ENCODE data around the gene CTSL. TPM values are rescaled to one million over a fixed set of nuclear protein-coding genes. Genes with fewer than 3 reads are reported as not detected.
A peak's percentile ranks its signal among the peaks of the same experiment; 100 is the strongest.

The CTSL gene
- total and polyA plus RNA-seq, 2 experiments from 2014 or later = 34.5 to 35.3 TPM

DNA sequence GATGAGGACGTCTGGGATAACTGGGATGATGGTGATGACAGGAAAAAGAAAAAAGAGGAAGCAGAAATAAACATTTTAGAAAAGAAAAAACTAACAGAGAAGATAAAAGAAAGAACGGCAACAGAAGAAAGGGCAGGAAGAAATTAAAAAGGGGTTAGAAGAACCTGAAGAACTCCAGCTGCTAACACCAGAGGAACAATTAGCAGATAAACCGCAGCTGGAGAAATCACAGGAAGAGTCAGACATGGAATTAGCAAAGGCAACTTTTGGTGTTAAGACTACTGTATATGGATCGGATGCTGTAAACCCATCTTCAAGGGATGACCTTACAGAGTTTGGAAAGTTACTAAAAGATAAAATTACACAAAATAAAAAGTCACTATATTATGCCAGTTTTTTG, 15.4 kb downstream of the CTSL start:
- Histone ChIP-seq H3K79me2 (replicated peaks; ENCODE audit: insufficient read depth) (no peaks in the 10 kb centered on the region), H3K4me3 (no peak overlapping the region), H3K4me2 (no peak overlapping the region), H3F3A (replicated peaks; ENCODE audit: low read depth) (no peaks in the 10 kb centered on the region), H3K36me3 (ENCODE audit: insufficient read depth) (0 out of 2 replicates have a peak, but pooled peaks cover 5% of the 10 kb centered on the region), H3K27me3 (ENCODE audit: insufficient read depth) (no peaks in the 10 kb centered on the region), H3K27ac (ENCODE audit: low read depth) (no peak overlapping the region), H2AFZ (0 out of 2 replicates have a peak overlapping the region, but pooled peaks have one; percentile 32), H3K4me1 (ENCODE audit: insufficient read depth) (no peaks in the 10 kb centered on the region), H4K20me1 (replicated peaks; ENCODE audit: insufficient read depth) (no peaks in the 10 kb centered on the region), H3K9me2 (ENCODE audit: insufficient read depth) (no peaks in the 10 kb centered on the region)
- ATAC-seq (no peak), DNase-seq (ENCODE audit: low spot score) (no peak)
- no peaks in the 10 kb centered on the region for H3K27me3 Mint-ChIP-seq (ENCODE audit: insufficient read depth, low read depth, poor library complexity)
- no peaks in the 10 kb centered on the region for H3K4me1 Mint-ChIP-seq
- peaks cover 7% of the 10 kb centered on the region; the same call in 2 of the 3 replicates for H3K36me3 Mint-ChIP-seq (ENCODE audit: low read depth)
- no peak overlapping the region for H3K27ac Mint-ChIP-seq
- H3K9me3 Mint-ChIP-seq = peaks cover 30% of the 10 kb centered on the region
- no peak overlapping the region for H3K4me3 Mint-ChIP-seq
- TF ChIP-seq, protein P1, sequence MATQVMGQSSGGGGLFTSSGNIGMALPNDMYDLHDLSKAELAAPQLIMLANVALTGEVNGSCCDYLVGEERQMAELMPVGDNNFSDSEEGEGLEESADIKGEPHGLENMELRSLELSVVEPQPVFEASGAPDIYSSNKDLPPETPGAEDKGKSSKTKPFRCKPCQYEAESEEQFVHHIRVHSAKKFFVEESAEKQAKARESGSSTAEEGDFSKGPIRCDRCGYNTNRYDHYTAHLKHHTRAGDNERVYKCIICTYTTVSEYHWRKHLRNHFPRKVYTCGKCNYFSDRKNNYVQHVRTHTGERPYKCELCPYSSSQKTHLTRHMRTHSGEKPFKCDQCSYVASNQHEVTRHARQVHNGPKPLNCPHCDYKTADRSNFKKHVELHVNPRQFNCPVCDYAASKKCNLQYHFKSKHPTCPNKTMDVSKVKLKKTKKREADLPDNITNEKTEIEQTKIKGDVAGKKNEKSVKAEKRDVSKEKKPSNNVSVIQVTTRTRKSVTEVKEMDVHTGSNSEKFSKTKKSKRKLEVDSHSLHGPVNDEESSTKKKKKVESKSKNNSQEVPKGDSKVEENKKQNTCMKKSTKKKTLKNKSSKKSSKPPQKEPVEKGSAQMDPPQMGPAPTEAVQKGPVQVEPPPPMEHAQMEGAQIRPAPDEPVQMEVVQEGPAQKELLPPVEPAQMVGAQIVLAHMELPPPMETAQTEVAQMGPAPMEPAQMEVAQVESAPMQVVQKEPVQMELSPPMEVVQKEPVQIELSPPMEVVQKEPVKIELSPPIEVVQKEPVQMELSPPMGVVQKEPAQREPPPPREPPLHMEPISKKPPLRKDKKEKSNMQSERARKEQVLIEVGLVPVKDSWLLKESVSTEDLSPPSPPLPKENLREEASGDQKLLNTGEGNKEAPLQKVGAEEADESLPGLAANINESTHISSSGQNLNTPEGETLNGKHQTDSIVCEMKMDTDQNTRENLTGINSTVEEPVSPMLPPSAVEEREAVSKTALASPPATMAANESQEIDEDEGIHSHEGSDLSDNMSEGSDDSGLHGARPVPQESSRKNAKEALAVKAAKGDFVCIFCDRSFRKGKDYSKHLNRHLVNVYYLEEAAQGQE (IDR thresholded peaks at IDR 0.05; ENCODE audit: unreplicated experiment) = no peak
- no peak for TF ChIP-seq CREB1 (CRISPR knock-in tag; IDR thresholded peaks at IDR 0.05; ENCODE audit: low read depth)
- no peak for TF ChIP-seq POLR2AphosphoS5 (IDR thresholded peaks at IDR 0.05; ENCODE audit: low read depth)
- TF ChIP-seq NANOG (IDR thresholded peaks at IDR 0.05; ENCODE audit: borderline replicate concordance) = no peak
- no peak for TF ChIP-seq JUNB (IDR thresholded peaks at IDR 0.05; ENCODE audit: unreplicated experiment)
- no peak for TF ChIP-seq EZH2 (IDR thresholded peaks at IDR 0.05; ENCODE audit: low read depth, unreplicated experiment)

DNA sequence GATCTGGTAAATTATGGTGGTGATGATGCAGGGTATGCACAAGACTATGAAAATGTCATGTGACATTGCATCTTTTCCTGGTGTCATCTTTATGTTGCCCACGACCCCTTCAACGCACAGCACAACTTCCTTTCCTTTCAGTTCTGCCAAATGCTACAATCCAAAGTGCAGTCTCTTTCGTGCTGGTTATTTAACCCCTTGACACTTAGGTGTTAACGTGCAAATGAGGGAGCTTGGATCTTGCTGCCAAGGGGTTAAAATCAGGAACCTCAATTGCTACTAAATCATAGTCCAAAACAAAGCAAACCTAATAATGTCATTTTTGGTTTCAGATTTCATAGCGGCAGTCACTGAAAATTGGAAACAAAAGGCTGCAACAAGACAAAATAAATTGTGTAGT, 16.0 kb downstream of the CTSL start:
- Histone ChIP-seq H3K4me3 (no peak overlapping the region), H3K4me1 (ENCODE audit: insufficient read depth) (no peaks in the 10 kb centered on the region), H3K36me3 (ENCODE audit: insufficient read depth) (0 out of 2 replicates have a peak, but pooled peaks cover 5% of the 10 kb centered on the region), H4K20me1 (replicated peaks; ENCODE audit: insufficient read depth) (no peaks in the 10 kb centered on the region), H3K27ac (ENCODE audit: low read depth) (no peak overlapping the region), H3K27me3 (ENCODE audit: insufficient read depth) (no peaks in the 10 kb centered on the region), H3F3A (replicated peaks; ENCODE audit: low read depth) (no peaks in the 10 kb centered on the region), H3K4me2 (no peak overlapping the region), H3K9me2 (ENCODE audit: insufficient read depth) (no peaks in the 10 kb centered on the region), H2AFZ (peak overlapping the region; percentile 67; the same call in 1 of the 2 replicates), H3K79me2 (replicated peaks; ENCODE audit: insufficient read depth) (no peaks in the 10 kb centered on the region)
- H3K9me3 Mint-ChIP-seq = peaks cover 30% of the 10 kb centered on the region
- no peaks in the 10 kb centered on the region for H3K27me3 Mint-ChIP-seq (ENCODE audit: insufficient read depth, low read depth, poor library complexity)
- DNase-seq (ENCODE audit: low spot score) (no peak), ATAC-seq (no peak)
- H3K4me1 Mint-ChIP-seq = no peaks in the 10 kb centered on the region
- no peak overlapping the region for H3K27ac Mint-ChIP-seq
- H3K36me3 Mint-ChIP-seq (ENCODE audit: low read depth) = peaks cover 7% of the 10 kb centered on the region; the same call in 2 of the 3 replicates
- no peak overlapping the region for H3K4me3 Mint-ChIP-seq
- TF ChIP-seq, protein P2, sequence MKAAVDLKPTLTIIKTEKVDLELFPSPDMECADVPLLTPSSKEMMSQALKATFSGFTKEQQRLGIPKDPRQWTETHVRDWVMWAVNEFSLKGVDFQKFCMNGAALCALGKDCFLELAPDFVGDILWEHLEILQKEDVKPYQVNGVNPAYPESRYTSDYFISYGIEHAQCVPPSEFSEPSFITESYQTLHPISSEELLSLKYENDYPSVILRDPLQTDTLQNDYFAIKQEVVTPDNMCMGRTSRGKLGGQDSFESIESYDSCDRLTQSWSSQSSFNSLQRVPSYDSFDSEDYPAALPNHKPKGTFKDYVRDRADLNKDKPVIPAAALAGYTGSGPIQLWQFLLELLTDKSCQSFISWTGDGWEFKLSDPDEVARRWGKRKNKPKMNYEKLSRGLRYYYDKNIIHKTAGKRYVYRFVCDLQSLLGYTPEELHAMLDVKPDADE (IDR thresholded peaks at IDR 0.05) = no peak
- TF ChIP-seq CREB1 (CRISPR knock-in tag; IDR thresholded peaks at IDR 0.05; ENCODE audit: low read depth) (no peak), POLR2AphosphoS5 (IDR thresholded peaks at IDR 0.05; ENCODE audit: low read depth) (no peak), JUNB (IDR thresholded peaks at IDR 0.05; ENCODE audit: unreplicated experiment) (no peak), ZNF114 (CRISPR knock-in tag; IDR thresholded peaks at IDR 0.05) (no peak), EZH2phosphoT487 (IDR thresholded peaks at IDR 0.05; ENCODE audit: unreplicated experiment) (no peak), NANOG (IDR thresholded peaks at IDR 0.05; ENCODE audit: borderline replicate concordance) (no peak), EZH2 (IDR thresholded peaks at IDR 0.05; ENCODE audit: low read depth, unreplicated experiment) (no peak)
- TF ChIP-seq, protein P3, sequence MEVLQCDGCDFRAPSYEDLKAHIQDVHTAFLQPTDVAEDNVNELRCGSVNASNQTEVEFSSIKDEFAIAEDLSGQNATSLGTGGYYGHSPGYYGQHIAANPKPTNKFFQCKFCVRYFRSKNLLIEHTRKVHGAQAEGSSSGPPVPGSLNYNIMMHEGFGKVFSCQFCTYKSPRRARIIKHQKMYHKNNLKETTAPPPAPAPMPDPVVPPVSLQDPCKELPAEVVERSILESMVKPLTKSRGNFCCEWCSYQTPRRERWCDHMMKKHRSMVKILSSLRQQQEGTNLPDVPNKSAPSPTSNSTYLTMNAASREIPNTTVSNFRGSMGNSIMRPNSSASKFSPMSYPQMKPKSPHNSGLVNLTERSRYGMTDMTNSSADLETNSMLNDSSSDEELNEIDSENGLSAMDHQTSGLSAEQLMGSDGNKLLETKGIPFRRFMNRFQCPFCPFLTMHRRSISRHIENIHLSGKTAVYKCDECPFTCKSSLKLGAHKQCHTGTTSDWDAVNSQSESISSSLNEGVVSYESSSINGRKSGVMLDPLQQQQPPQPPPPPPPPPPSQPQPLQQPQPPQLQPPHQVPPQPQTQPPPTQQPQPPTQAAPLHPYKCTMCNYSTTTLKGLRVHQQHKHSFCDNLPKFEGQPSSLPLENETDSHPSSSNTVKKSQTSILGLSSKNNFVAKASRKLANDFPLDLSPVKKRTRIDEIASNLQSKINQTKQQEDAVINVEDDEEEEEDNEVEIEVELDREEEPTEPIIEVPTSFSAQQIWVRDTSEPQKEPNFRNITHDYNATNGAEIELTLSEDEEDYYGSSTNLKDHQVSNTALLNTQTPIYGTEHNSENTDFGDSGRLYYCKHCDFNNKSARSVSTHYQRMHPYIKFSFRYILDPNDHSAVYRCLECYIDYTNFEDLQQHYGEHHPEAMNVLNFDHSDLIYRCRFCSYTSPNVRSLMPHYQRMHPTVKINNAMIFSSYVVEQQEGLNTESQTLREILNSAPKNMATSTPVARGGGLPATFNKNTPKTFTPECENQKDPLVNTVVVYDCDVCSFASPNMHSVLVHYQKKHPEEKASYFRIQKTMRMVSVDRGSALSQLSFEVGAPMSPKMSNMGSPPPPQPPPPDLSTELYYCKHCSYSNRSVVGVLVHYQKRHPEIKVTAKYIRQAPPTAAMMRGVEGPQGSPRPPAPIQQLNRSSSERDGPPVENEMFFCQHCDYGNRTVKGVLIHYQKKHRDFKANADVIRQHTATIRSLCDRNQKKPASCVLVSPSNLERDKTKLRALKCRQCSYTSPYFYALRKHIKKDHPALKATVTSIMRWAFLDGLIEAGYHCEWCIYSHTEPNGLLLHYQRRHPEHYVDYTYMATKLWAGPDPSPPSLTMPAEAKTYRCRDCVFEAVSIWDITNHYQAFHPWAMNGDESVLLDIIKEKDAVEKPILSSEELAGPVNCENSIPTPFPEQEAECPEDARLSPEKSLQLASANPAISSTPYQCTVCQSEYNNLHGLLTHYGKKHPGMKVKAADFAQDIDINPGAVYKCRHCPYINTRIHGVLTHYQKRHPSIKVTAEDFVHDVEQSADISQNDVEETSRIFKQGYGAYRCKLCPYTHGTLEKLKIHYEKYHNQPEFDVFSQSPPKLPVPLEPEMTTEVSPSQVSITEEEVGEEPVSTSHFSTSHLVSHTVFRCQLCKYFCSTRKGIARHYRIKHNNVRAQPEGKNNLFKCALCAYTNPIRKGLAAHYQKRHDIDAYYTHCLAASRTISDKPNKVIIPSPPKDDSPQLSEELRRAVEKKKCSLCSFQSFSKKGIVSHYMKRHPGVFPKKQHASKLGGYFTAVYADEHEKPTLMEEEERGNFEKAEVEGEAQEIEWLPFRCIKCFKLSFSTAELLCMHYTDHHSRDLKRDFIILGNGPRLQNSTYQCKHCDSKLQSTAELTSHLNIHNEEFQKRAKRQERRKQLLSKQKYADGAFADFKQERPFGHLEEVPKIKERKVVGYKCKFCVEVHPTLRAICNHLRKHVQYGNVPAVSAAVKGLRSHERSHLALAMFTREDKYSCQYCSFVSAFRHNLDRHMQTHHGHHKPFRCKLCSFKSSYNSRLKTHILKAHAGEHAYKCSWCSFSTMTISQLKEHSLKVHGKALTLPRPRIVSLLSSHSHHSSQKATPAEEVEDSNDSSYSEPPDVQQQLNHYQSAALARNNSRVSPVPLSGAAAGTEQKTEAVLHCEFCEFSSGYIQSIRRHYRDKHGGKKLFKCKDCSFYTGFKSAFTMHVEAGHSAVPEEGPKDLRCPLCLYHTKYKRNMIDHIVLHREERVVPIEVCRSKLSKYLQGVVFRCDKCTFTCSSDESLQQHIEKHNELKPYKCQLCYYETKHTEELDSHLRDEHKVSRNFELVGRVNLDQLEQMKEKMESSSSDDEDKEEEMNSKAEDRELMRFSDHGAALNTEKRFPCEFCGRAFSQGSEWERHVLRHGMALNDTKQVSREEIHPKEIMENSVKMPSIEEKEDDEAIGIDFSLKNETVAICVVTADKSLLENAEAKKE (CRISPR knock-in tag; IDR thresholded peaks at IDR 0.05) = no peak
